ENCODE results near the gene EPHB1.

The EPHB1 gene

GRCh38 chr3:135172191-135172869 lies 377.3 kb downstream of the EPHB1 start:
- no peak for DNase-seq (ENCODE audit: low read depth in 1 of 2, low spot score in 1 of 2)
- TF ChIP-seq REST (IDR thresholded peaks at IDR 0.05; ENCODE audit: insufficient replicate concordance, low read depth) = peak; percentile 54
- no peak for TF ChIP-seq POLR2AphosphoS5 (IDR thresholded peaks at IDR 0.05; ENCODE audit: low read depth)

GRCh38 chr3:135175728-135176277 lies 380.7 kb downstream of the EPHB1 start:
- TF ChIP-seq SPI1 (IDR thresholded peaks at IDR 0.05; ENCODE audit: borderline replicate concordance, low read depth) = no peak
- TF ChIP-seq CTCF (IDR thresholded peaks at IDR 0.05; ENCODE audit: insufficient read depth, low read length) = no peak
- TF ChIP-seq GABPA (IDR thresholded peaks at IDR 0.05; ENCODE audit: low read depth) = no peak
- no peak for TF ChIP-seq POLR2AphosphoS5 (IDR thresholded peaks at IDR 0.05; ENCODE audit: low read depth)
- no peak for TF ChIP-seq REST (IDR thresholded peaks at IDR 0.05; ENCODE audit: insufficient replicate concordance, low read depth)
- no peaks in the 10 kb centered on the region for H3K27me3 ChIP-seq (ENCODE audit: insufficient read depth, poor library complexity, severe bottlenecking)
- no peak overlapping the region for H3K27ac ChIP-seq (replicated peaks)
- DNase-seq (ENCODE audit: low read depth in 1 of 2, low spot score in 1 of 2) = no peak
- no peak overlapping the region for H3K4me3 ChIP-seq (replicated peaks; ENCODE audit: insufficient read depth, low read length)

More at GRCh38 chr3:135172191-135172869, 377.3 kb downstream of the EPHB1 start:
- Histone ChIP-seq H3K27me3 (ENCODE audit: insufficient read depth, poor library complexity, severe bottlenecking) (no peaks in the 10 kb centered on the region), H3K27ac (replicated peaks) (no peak overlapping the region), H3K4me3 (replicated peaks; ENCODE audit: insufficient read depth, low read length) (no peak overlapping the region)

GRCh38 chr3:135176881-135177280 lies 381.8 kb downstream of the EPHB1 start:
- Histone ChIP-seq H3K27ac (replicated peaks) (no peak overlapping the region), H3K4me3 (replicated peaks; ENCODE audit: insufficient read depth, low read length) (no peak overlapping the region), H3K27me3 (ENCODE audit: insufficient read depth, poor library complexity, severe bottlenecking) (no peaks in the 10 kb centered on the region)
- DNase-seq (ENCODE audit: low read depth in 1 of 2, low spot score in 1 of 2) = no peak
- no peak for TF ChIP-seq GABPA (IDR thresholded peaks at IDR 0.05; ENCODE audit: low read depth)
- no peak for TF ChIP-seq POLR2AphosphoS5 (IDR thresholded peaks at IDR 0.05; ENCODE audit: low read depth)
- no peak for TF ChIP-seq CTCF (IDR thresholded peaks at IDR 0.05; ENCODE audit: insufficient read depth, low read length)
- no peak for TF ChIP-seq REST (IDR thresholded peaks at IDR 0.05; ENCODE audit: insufficient replicate concordance, low read depth)
- no peak for TF ChIP-seq SPI1 (IDR thresholded peaks at IDR 0.05; ENCODE audit: borderline replicate concordance, low read depth)
